Adrenal gland (tissue), 12 donors: ENCODE results near the gene DCD. TPM values are rescaled to one million over a fixed set of nuclear protein-coding genes. Genes with fewer than 3 reads are reported as not detected.
A peak's percentile ranks its signal among the peaks of the same experiment; 100 is the strongest.

Source experiments
- DNase-seq, 7 donors: peaks; one replicate each; pipeline ENCODE4 v3.0.0-alpha.2; 2019 to 2020
- H3K27ac ChIP-seq, 5 donors: fragments of 200-600 bp; sonication (generic) in 4 of 5; 1 replicate in 3 of 5; 2 replicates in 2 of 5; pipeline versions ENCODE4 v1.5.1 to v1.8.0; 2016 to 2020; ENCODE audit warnings: mild to moderate bottlenecking in 1 of 5
- H3K27me3 ChIP-seq: fragments of 200-600 bp; 2 replicates; pipeline ENCODE4 v1.8.0; 2021
- H3K36me3 ChIP-seq, 2 donors: fragments of 200-600 bp; replicated peaks in 1 of 2; 1 replicate in 1 of 2; 2 replicates in 1 of 2; pipeline versions ENCODE4 v1.5.1 to v1.8.0; 2018 to 2022
- H3K4me1 ChIP-seq, 2 donors: fragments of 200-600 bp; replicated peaks in 1 of 2; 1 replicate in 1 of 2; 2 replicates in 1 of 2; pipeline versions ENCODE4 v1.5.1 to v1.8.0; 2018 to 2021
- H3K4me3 ChIP-seq, 4 donors: fragments of 200-600 bp; sonication (generic) in 3 of 4; one replicate each; pipeline ENCODE4 v1.5.1; 2016 to 2018
- H3K9me3 ChIP-seq, 3 donors: fragments of 200-600 bp; sonication (generic) in 1 of 3; replicated peaks in 1 of 3; 1 replicate in 2 of 3; 2 replicates in 1 of 3; pipeline versions ENCODE4 v1.5.1 to v1.8.0; 2016 to 2021
- POLR2A ChIP-seq, 2 donors: fragments of 450-650 bp; IDR thresholded peaks; one replicate each; pipeline ENCODE4 v1.6.1; 2017; ENCODE audit warnings: antibody characterized with exemption in 2 of 2, mild to moderate bottlenecking in 2 of 2, moderate library complexity in 1 of 2
- WGBS, 4 donors: extraction: QIAGEN DNeasy Blood & Tissue Kit in 2 of 4; methylation state at CpG; one replicate each; pipeline versions ENCODE4 v1.1.5 to v1.1.7; 2013 to 2017; 5-methylcytosine and 5-hydroxymethylcytosine counted together
- intact Hi-C, 2 donors: fragments of 100-400 bp; cut with DNase I; formaldehyde crosslinking; loops; one replicate each; pipeline versions ENCODE4 v1.14.1 to v1.15.0; 2022 to 2023
- polyA plus RNA-seq, 3 donors: library from polyadenylated mRNA; stranded (reverse); fragments of 200-250 nt in 2 of 3; fragments of 350-450 nt in 1 of 3; fragmentation: Illumina TruSeq in 1 of 3; extraction: RNeasy Lipid Tissue Mini Kit (QIAGEN cat#74804) in 1 of 3; gene quantifications; one replicate each; pipeline ENCODE4 v1.2.3, GENCODE V29; 2013 to 2014
- total RNA-seq, 9 donors: library from RNA; depleted of rRNA in 4 of 9; stranded (reverse); fragments of >200 nt in 4 of 9; fragments of 120-200 nt in 1 of 9; fragmentation: NEBNext Ultra II Directional in 1 of 9; extraction: Animal tissue kit (Norgen Biotek cat#: 25700) in 1 of 9; gene quantifications; one replicate each; pipeline versions ENCODE4 v1.1.0 to v1.2.4, GENCODE V29; 2013 to 2023
- TF ChIP-seq, protein P1 (sequence below), 6 experiments: fragments of 450-650 bp in 4 of 6; fragments of 200-600 bp in 2 of 6; sonication (generic) in 1 of 6; IDR thresholded peaks; 1 replicate in 5 of 6; 2 replicates in 1 of 6; pipeline versions ENCODE4 v1.5.1 to v1.8.0; 2016 to 2021; ENCODE audit warnings: antibody characterized with exemption in 6 of 6, mild to moderate bottlenecking in 2 of 6, moderate library complexity in 1 of 6
- donor health status: healthy with polysubstance abuse.
- donor health status: Bipolar disorder and iron deficiency.
- donor health status: DM: yes; HTN: yes; CAD: no.
- donor health status: DM: no; HTN: no; CAD: no.
- donor health status: DM: no; HTN: no; CAD: no.
- donor health status: DM: yes; HTN: yes; CAD: no.

DCD gene
- total and polyA plus RNA-seq, 12 donors = not detected

DNA sequence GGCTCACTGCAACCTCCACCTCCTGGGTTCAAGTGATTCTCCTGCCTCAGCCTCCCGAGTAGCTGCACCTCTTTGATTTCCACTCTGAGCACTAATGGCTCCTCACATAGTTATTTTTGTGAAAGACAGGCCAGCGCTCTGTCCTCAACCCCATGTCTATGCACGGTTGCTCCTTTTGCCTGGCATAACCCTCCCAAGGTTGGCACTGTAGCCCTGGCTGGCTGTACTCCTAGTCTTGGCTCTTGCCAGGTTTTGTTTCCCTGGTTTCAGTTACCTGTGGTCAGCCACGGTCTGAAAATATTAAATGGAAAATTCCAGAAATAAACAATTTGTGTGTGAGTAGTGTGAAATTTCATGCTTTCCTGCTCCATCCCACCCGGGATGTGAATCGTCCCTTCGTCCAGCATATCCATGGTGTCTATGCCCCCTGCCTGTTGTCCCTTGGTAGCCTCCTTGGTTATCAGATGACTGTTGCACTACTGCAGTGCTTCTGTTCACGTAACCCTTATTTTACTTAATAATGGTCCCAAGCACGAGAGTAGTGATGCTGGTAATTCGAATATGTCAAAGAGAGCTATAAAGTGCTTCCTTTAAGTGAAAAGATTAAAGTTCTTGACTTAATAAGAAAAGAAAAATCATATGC is 12.3 kb upstream of the DCD start:
- H3K27ac ChIP-seq = no peak overlapping the region
- peaks cover 3% of the 10 kb centered on the region for H3K27me3 ChIP-seq
- 75 to 87% (median 82%) methylated on average over 10 of the region's 10 CpGs for WGBS, 4 donors
- DNase-seq = no peak
- no peaks in the 10 kb centered on the region for H3K9me3 ChIP-seq
- TF ChIP-seq, protein P1, sequence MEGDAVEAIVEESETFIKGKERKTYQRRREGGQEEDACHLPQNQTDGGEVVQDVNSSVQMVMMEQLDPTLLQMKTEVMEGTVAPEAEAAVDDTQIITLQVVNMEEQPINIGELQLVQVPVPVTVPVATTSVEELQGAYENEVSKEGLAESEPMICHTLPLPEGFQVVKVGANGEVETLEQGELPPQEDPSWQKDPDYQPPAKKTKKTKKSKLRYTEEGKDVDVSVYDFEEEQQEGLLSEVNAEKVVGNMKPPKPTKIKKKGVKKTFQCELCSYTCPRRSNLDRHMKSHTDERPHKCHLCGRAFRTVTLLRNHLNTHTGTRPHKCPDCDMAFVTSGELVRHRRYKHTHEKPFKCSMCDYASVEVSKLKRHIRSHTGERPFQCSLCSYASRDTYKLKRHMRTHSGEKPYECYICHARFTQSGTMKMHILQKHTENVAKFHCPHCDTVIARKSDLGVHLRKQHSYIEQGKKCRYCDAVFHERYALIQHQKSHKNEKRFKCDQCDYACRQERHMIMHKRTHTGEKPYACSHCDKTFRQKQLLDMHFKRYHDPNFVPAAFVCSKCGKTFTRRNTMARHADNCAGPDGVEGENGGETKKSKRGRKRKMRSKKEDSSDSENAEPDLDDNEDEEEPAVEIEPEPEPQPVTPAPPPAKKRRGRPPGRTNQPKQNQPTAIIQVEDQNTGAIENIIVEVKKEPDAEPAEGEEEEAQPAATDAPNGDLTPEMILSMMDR (IDR thresholded peaks at IDR 0.05) = no peak
- TF ChIP-seq POLR2A (IDR thresholded peaks at IDR 0.05) = no peak
- no peak overlapping the region for H3K4me3 ChIP-seq
- no peaks in the 10 kb centered on the region for H3K36me3 ChIP-seq
- intact Hi-C loops = no loop called here
- H3K4me1 ChIP-seq = no peaks in the 10 kb centered on the region

DNA sequence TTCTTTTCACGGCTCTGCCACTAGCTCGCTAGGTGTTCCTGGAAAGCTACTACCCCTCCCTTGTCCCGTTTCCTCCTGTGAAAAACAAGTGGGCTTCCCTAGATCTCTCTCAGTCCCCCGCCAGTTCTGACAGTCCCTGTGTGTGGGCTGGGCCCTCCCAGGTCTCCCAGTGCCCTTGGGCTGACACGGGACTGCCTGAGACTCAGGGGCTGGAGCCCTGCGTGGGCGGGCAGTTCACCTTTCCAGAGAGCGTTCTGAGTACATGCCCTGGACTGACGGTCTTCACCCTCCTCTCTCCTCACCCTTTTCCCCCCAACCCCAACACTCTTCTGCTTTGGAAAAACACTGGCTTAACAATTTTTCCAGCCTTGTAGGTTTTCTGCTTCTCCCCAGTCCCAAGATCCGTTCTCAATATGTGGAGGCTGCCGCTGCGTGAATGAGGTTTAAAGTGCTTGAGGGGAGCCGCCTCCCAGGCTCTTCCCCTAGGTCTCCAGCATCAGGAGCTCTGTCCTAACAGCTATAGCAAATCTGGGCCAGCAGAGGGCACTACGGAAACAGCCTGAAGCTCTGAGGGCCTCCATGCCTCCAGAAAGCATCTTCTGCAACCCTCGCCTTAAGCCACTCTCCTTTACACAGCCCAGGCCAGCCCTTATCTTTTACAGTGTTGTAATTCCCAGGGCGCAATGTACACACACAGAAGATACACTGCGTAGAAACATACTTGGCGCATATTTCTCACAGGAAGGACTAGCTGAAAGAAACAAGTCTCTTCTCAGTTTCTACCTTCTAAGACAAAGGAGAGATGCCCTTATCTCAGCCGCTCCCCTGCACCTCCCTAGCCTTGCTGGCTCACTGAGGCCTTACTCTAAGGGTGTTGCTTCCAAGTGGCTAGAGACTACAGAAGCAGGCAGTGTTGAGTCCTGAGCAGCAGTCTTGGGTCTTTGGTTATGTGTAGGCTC is 10.4 kb upstream of the DCD start:
- Histone ChIP-seq H3K4me1 (no peaks in the 10 kb centered on the region), H3K4me3 (no peak overlapping the region), H3K27ac (no peak overlapping the region), H3K9me3 (no peaks in the 10 kb centered on the region), H3K27me3 (peaks cover 3% of the 10 kb centered on the region), H3K36me3 (no peaks in the 10 kb centered on the region)
- peak in 5 of 7 donors; percentile 17 to 44 (median 27) for DNase-seq
- TF ChIP-seq, protein P1 (IDR thresholded peaks at IDR 0.05) = peak in 5 of 6 experiments; percentile 18 to 31 (median 25)
- no peak for TF ChIP-seq POLR2A (IDR thresholded peaks at IDR 0.05)
- 53 to 69% (median 58%) methylated on average over 19 of the region's 19 CpGs for WGBS, 4 donors
- intact Hi-C loops = no loop called here

DNA sequence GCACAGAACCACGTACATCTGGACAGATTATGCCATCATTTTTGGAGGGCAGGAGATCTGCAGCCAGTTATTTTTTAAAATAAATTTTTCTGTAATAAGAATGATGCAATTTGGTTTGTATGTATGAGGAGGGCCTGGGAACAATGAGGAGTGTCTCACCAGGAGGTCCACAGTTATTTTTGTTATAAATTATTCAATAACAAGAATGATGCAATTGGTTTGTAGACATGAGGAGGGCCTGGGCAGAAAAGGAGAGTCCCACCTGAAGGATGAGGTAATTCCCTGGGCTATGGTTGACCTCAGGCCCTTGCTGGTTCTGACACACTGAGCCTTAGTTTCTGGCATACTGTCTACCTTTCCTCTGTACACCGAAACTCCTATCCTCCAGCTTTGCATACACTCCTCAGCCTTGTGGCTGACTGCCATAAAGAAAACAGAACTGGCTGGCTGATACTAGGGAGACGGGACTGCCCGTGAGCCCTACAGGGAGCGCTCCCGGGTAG is 9.0 kb upstream of the DCD start:
- Histone ChIP-seq H3K27me3 (peaks cover 3% of the 10 kb centered on the region), H3K36me3 (no peaks in the 10 kb centered on the region), H3K4me3 (no peak overlapping the region), H3K27ac (no peak overlapping the region), H3K9me3 (no peaks in the 10 kb centered on the region), H3K4me1 (no peaks in the 10 kb centered on the region)
- intact Hi-C loops = no loop called here
- WGBS, 4 donors = 77 to 83% (median 80%) methylated on average over 6 of the region's 6 CpGs
- no peak for DNase-seq
- TF ChIP-seq, protein P1 (IDR thresholded peaks at IDR 0.05) = no peak
- TF ChIP-seq POLR2A (IDR thresholded peaks at IDR 0.05) = no peak

DNA sequence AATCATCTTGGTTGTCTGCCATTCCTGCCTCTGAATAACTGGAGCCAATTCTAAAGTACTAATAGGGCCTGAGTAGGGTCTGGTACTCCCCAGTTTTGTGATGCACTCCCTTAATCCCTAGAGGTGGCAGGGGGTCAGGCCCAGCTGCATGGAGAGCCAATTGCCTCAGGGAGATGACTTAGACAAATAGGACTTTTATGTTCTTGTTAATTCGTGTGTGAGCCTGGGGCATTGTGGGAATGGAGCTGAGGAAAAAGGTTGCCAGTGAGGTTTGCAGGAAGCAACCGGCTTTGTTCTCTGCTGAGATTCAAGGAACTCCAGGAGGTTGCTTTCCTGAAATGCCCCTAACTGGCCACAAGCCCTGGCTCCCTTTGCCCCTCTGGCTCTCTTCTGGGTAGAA is 6.8 kb upstream of the DCD start:
- Histone ChIP-seq H3K4me3 (no peak overlapping the region), H3K27ac (no peak overlapping the region), H3K4me1 (no peaks in the 10 kb centered on the region), H3K36me3 (no peaks in the 10 kb centered on the region), H3K27me3 (peaks cover 3% of the 10 kb centered on the region), H3K9me3 (no peaks in the 10 kb centered on the region)
- DNase-seq = no peak
- intact Hi-C loops = no loop called here
- TF ChIP-seq POLR2A (IDR thresholded peaks at IDR 0.05) = no peak
- TF ChIP-seq, protein P1 (IDR thresholded peaks at IDR 0.05) = no peak
- 36 to 48% (median 41%) methylated on average over 2 of the region's 2 CpGs for WGBS, 4 donors
